ACC112 (cell line): Measurements from ENCODE around the gene JAG1.

ENCODE experiments used
- H2AFZ ChIP-seq: fragments of 200-600 bp; sonication (generic); one replicate; pipeline ENCODE4 v1.6.0; 2017; ENCODE audit warnings: antibody characterized with exemption, low read length; ENCODE audit not compliant: unreplicated experiment
- H3K27ac ChIP-seq: fragments of 200-600 bp; sonication (generic); 2 replicates; pipeline ENCODE4 v1.5.1; 2014; ENCODE audit warnings: low read depth, mild to moderate bottlenecking, antibody characterized with exemption, low read length, moderate library complexity
- H3K27me3 ChIP-seq: fragments of 200-600 bp; sonication (generic); 2 replicates; pipeline ENCODE4 v1.6.1; 2014; ENCODE audit warnings: mild to moderate bottlenecking, antibody characterized with exemption, low read length, moderate library complexity, mixed read lengths; ENCODE audit not compliant: insufficient read depth
- H3K36me3 ChIP-seq: fragments of 200-600 bp; sonication (generic); 2 replicates; pipeline ENCODE4 v1.6.1; 2016; ENCODE audit warnings: mild to moderate bottlenecking, antibody characterized with exemption, low read length, moderate library complexity, mixed read lengths; ENCODE audit not compliant: insufficient read depth
- H3K4me1 ChIP-seq: fragments of 200-600 bp; sonication (generic); one replicate; pipeline ENCODE4 v1.6.1; 2016; ENCODE audit warnings: low read length, mixed read lengths; ENCODE audit not compliant: insufficient read depth, unreplicated experiment, control insufficient read depth
- H3K4me3 ChIP-seq: fragments of 200-600 bp; sonication (generic); 2 replicates; pipeline ENCODE4 v1.5.1; 2014; ENCODE audit warnings: mild to moderate bottlenecking, low read depth, low read length
- H3K79me2 ChIP-seq: fragments of 200-600 bp; sonication (generic); one replicate; pipeline ENCODE4 v1.6.0; 2016; ENCODE audit warnings: low read length; ENCODE audit not compliant: control insufficient read depth, unreplicated experiment, insufficient read depth

The JAG1 gene

DNA sequence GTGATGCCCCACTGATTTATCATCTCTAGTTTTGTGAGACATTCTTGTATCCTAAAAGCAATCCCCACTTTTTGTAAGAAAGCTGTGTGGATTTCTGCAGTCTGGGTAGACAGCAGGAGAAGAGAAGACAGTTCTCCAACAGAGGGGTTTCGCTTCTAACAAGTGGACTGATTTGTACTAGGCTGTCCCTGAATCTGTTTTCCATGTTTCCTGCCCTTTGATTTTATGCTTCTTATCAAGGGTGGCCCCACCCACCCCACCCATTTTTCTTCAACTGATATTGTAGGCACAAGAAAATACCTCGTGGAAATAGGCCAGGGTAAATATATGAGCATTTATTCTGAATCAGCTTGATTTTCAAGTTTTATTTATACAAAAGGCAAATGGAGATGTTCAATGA lies 25.7 kb upstream of the JAG1 start:
- no peak overlapping the region for H2AFZ ChIP-seq
- no peak overlapping the region for H3K27ac ChIP-seq
- H3K4me1 ChIP-seq, result no peaks in the 10 kb centered on the region
- H3K27me3 ChIP-seq, result no peaks in the 10 kb centered on the region
- no peaks in the 10 kb centered on the region for H3K36me3 ChIP-seq
- no peaks in the 10 kb centered on the region for H3K79me2 ChIP-seq
- H3K4me3 ChIP-seq, result no peak overlapping the region

DNA sequence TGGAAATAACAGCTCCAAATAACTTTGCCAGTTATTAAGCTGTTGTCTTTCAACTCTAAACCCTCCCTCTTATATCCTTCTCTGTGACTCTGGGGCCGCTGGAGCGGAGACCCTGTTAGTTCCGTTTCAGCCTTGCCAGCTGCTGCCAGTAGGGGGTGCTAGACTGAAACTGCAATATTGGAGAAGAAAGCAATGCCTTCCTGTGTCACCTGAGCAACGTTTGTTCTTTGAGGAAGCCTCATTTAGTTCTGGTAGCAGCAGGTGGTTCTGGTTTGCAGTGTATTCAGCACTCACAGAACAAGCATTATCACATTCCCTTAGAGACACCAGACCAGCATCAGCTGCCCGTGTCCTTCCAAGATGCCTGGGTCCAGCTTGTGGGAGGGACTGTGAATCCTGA lies 22.9 kb upstream of the JAG1 start:
- Histone ChIP-seq H3K4me3 (no peak overlapping the region), H3K27ac (no peak overlapping the region), H3K4me1 (no peaks in the 10 kb centered on the region), H2AFZ (no peak overlapping the region), H3K79me2 (no peaks in the 10 kb centered on the region), H3K27me3 (no peaks in the 10 kb centered on the region), H3K36me3 (no peaks in the 10 kb centered on the region)

DNA sequence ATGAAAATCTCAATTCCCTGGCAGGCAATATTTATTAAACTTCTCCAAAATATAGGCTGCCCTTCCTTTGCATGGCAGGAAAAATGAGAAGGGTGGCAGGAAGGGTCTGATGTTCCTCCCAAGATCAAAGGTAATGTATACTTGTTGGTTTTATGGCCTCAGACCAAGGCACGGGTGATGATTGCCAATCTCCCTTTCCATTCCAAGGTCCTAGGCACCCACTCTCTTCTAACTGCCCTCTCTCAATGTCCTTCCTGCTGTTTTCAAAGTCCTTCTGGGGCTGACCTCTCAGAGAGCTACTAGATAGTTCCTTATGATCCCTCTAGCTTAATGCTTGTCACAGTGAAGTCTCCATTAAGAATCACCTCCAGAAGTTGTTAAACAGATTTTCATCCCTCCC lies 15.6 kb upstream of the JAG1 start:
- Histone ChIP-seq H3K27ac (no peak overlapping the region), H3K4me1 (no peaks in the 10 kb centered on the region), H2AFZ (no peak overlapping the region), H3K27me3 (no peaks in the 10 kb centered on the region), H3K36me3 (no peaks in the 10 kb centered on the region), H3K4me3 (no peak overlapping the region), H3K79me2 (no peaks in the 10 kb centered on the region)

- H3K4me1 ChIP-seq, result no peaks in the 10 kb centered on the region
- H3K36me3 ChIP-seq, result no peaks in the 10 kb centered on the region
- H3K27ac ChIP-seq, result no peak overlapping the region
- no peaks in the 10 kb centered on the region for H3K79me2 ChIP-seq
- H3K4me3 ChIP-seq, result no peak overlapping the region
- H2AFZ ChIP-seq, result no peak overlapping the region
- H3K27me3 ChIP-seq, result no peaks in the 10 kb centered on the region
These were observed 14.1 kb upstream of the JAG1 start for GRCh38 chr20:10687895-10688294.

DNA sequence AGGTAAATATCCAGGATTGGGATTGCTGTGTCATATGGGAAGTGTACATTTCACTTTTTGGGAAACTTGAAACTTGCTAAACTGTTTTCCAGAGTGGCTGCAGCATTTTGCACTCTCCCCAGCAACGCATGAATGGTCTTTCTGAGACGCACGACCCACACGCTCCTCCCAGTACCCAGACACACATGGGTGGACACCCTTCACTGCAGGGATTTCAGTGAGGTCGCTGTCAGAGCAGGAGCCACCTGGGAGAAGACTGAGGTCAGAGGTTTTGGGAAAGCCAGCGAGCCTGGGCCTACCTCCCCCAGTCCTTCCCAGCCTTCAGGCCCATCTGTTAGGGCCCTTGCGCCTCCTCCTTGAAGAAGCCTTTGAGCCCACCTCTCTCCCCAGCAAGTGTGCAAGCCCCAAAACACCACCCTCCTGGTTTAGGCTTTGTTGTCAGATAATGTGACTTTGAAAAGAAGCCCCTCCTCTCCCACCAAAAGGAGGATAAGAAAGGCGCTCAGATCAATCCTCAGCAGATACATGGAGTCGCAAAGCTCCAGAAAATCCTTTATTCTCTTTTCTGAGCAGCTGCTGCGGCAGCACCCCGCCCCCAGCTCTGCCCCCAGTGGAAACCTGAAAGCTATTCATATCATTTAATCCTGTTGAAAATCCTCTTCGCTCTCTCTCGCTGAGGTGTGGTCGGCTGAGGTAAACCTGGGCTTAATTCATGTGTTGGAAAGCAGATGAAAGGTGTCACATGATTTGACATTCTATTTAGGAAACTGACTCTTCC lies 12.7 kb upstream of the JAG1 start:
- Histone ChIP-seq H2AFZ (no peak overlapping the region), H3K27me3 (no peaks in the 10 kb centered on the region), H3K4me1 (no peaks in the 10 kb centered on the region), H3K36me3 (no peaks in the 10 kb centered on the region), H3K4me3 (no peak overlapping the region), H3K27ac (no peak overlapping the region), H3K79me2 (no peaks in the 10 kb centered on the region)

- Histone ChIP-seq H3K4me3 (no peak overlapping the region), H3K36me3 (no peaks in the 10 kb centered on the region), H3K79me2 (no peaks in the 10 kb centered on the region), H3K4me1 (peaks cover 15% of the 10 kb centered on the region), H2AFZ (no peak overlapping the region), H3K27me3 (no peaks in the 10 kb centered on the region), H3K27ac (no peak overlapping the region)
These were observed 9.7 kb upstream of the JAG1 start for GRCh38 chr20:10683537-10683936.

GRCh38 chr20:10682939-10683338 lies 9.1 kb upstream of the JAG1 start:
- Histone ChIP-seq H3K27ac (no peak overlapping the region), H2AFZ (no peak overlapping the region), H3K4me1 (peaks cover 15% of the 10 kb centered on the region), H3K36me3 (no peaks in the 10 kb centered on the region), H3K27me3 (no peaks in the 10 kb centered on the region), H3K79me2 (no peaks in the 10 kb centered on the region), H3K4me3 (no peak overlapping the region)

DNA sequence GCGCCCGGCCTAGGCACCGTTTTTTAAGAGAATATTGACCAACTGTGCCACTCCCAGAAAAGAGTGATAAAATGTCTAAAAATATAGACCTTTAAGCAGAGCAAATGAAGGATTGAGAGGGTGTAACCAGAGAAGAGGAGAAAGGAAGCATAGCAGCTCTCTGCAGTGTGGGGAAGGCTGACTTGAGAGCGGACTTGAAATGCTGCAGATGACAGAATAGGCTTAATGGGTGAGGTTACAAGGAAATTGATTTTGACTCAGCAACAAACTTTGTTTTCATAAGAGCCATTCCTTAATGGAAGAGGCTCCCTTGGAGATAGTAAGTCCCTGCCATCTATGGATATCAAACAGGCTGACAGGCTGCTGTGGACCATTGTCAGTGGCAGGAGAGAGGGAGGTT lies 7.7 kb upstream of the JAG1 start:
- H2AFZ ChIP-seq, result no peak overlapping the region
- no peak overlapping the region for H3K4me3 ChIP-seq
- H3K79me2 ChIP-seq, result no peaks in the 10 kb centered on the region
- no peak overlapping the region for H3K27ac ChIP-seq
- H3K4me1 ChIP-seq, result peaks cover 15% of the 10 kb centered on the region
- no peaks in the 10 kb centered on the region for H3K27me3 ChIP-seq
- no peaks in the 10 kb centered on the region for H3K36me3 ChIP-seq

- H3K27me3 ChIP-seq, result no peaks in the 10 kb centered on the region
- peaks cover 18% of the 10 kb centered on the region for H3K4me1 ChIP-seq
- no peak overlapping the region for H3K27ac ChIP-seq
- H2AFZ ChIP-seq, result no peak overlapping the region
- H3K36me3 ChIP-seq, result no peaks in the 10 kb centered on the region
- H3K79me2 ChIP-seq, result peaks cover under 1% of the 10 kb centered on the region
- H3K4me3 ChIP-seq, result no peak overlapping the region
These were observed 6.8 kb upstream of the JAG1 start for GRCh38 chr20:10680571-10680970.

DNA sequence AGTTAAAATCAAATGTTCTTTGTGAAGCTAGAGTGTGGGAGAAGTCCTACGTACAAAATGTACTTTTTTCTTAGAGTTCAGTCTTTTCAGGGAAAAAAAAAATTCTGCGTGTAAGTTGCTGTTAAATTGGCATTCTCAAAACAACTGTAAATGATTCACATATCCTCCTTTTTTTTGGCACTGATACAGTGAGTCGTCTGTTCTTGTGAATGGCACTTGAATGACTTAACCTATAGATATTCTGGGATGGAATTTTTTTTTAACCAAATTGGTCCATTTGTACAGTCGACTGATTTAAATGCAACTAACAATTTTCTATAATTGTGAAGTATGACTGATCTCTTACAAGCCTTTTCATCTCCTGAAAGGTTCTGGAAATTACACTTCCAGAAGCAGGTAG lies 5.5 kb upstream of the JAG1 start:
- H3K27ac ChIP-seq, result no peak overlapping the region
- H3K36me3 ChIP-seq, result no peaks in the 10 kb centered on the region
- no peak overlapping the region for H2AFZ ChIP-seq
- H3K4me1 ChIP-seq, result peaks cover 25% of the 10 kb centered on the region
- no peak overlapping the region for H3K4me3 ChIP-seq
- no peaks in the 10 kb centered on the region for H3K27me3 ChIP-seq
- H3K79me2 ChIP-seq, result peaks cover 2% of the 10 kb centered on the region

DNA sequence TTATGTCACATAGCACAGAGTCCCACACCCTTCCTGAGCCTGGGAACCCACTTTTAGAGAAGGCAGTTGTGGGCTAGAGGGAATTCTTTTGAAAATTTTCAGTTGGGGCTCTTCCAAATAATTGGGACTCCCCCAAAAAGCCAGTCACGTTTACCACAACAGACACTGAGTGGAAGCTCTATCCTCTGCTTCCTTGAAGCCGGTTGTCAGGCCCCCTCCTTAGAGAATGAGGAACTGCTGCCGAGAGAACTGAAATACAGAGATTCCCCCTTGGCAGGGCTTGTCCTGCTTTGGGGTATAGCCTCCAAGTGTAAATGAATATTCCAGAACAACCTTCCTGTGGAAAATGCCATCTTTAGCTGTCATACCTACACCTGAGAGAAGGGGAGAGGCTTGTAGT lies 2.7 kb upstream of the JAG1 start:
- Histone ChIP-seq H3K79me2 (peaks cover 17% of the 10 kb centered on the region), H3K27ac (no peak overlapping the region), H2AFZ (no peak overlapping the region), H3K27me3 (no peaks in the 10 kb centered on the region), H3K4me3 (no peak overlapping the region), H3K4me1 (peaks cover 25% of the 10 kb centered on the region), H3K36me3 (no peaks in the 10 kb centered on the region)
